K562 (cell line): ENCODE data around the gene CST5. TPM values are rescaled to one million over a fixed set of nuclear protein-coding genes. Genes with fewer than 3 reads are reported as not detected.

ENCODE experiments used
- ATAC-seq: fragments of 200-7000 bp; cut with Tn5 transposase; 3 replicates; pipeline ENCODE4 v1.9.1; 2020; ENCODE audit warnings: moderate library complexity
- Bru-seq: library from RNA; stranded (reverse); fragments of 400-500 nt; gene quantifications from one replicate; lab custom pipeline; 2021; lab: Mats Ljungman, UMichigan
- BruChase-seq, 2 experiments: library from RNA; stranded (reverse); fragments of 400-500 nt; gene quantifications; one replicate each; lab custom pipeline; 2021; lab: Mats Ljungman, UMichigan
- BruUV-seq: library from RNA; stranded (reverse); fragments of 400-500 nt; replicated peaks from 2 replicates; lab custom pipeline; 2021; lab: Mats Ljungman, UMichigan
- CTCF ChIA-PET: fragments of 300-600 bp; formaldehyde crosslinking; extraction: SDS; loops from one replicate; lab custom pipeline; 2021; ENCODE audit warnings: low intra/inter-chr PET ratio; lab: Yijun Ruan, JAX
- POLR2A ChIA-PET: fragments of 300-600, 350-650 bp; sonication (Branson Sonifier 250); formaldehyde crosslinking; extraction: SDS; loops from one replicate; lab custom pipeline; 2021; ENCODE audit warnings: antibody characterized with exemption, inconsistent platforms; lab: Yijun Ruan, JAX
- DNase-seq, 4 experiments: peaks; one replicate each; pipeline versions ENCODE4 v3.0.0 to v3.0.0-alpha.2; 2011 to 2018; ENCODE audit warnings: low spot score in 3 of 4, mixed read lengths in 3 of 4; ENCODE audit errors: extremely low read depth in 1 of 4
- FAIRE-seq: peaks from 2 replicates; lab custom pipeline; 2011; peaks lifted over from hg19 to GRCh38; lab: Jason Lieb, UNC
- H2AFZ ChIP-seq: 2 replicates; pipeline ENCODE4 v1.6.0; 2011; ENCODE audit warnings: low read depth, low read length, control low read depth, inconsistent platforms
- H3K27ac ChIP-seq: fragments of 200-600 bp; 3 replicates; pipeline ENCODE4 v1.8.0; 2011; ENCODE audit warnings: low read depth, mild to moderate bottlenecking, control low read depth, inconsistent platforms, low read length, moderate library complexity, mixed read lengths; ENCODE audit errors: extremely low read depth
- H3K27me3 ChIP-seq, 2 experiments: fragments of 300-600 bp in 1 of 2; 2 replicates in 1 of 2; 3 replicates in 1 of 2; pipeline versions ENCODE4 v1.6.0 to v1.8.0; 2011; ENCODE audit warnings: inconsistent platforms in 2 of 2, low read length in 2 of 2, mild to moderate bottlenecking in 1 of 2, mixed read lengths in 1 of 2, moderate library complexity in 1 of 2; ENCODE audit not compliant: control insufficient read depth in 2 of 2, insufficient read depth in 2 of 2
- H3K36me3 ChIP-seq: fragments of 300-600 bp; 3 replicates; pipeline ENCODE4 v1.8.0; 2011; ENCODE audit warnings: mild to moderate bottlenecking, low read length, inconsistent platforms; ENCODE audit not compliant: control insufficient read depth, insufficient read depth
- H3K4me1 ChIP-seq, 2 experiments: fragments of 200-600 bp in 1 of 2; replicated peaks in 1 of 2; 2 replicates in 1 of 2; 3 replicates in 1 of 2; pipeline versions ENCODE4 v1.5.1 to v1.8.0; 2011; ENCODE audit warnings: inconsistent platforms in 2 of 2, low read length in 2 of 2, mild to moderate bottlenecking in 1 of 2, mixed read lengths in 1 of 2, moderate library complexity in 1 of 2; ENCODE audit not compliant: control insufficient read depth in 2 of 2, insufficient read depth in 2 of 2
- H3K4me2 ChIP-seq: 2 replicates; pipeline ENCODE4 v1.6.1; 2011; ENCODE audit warnings: low read length, control low read depth, inconsistent platforms, mixed read lengths; ENCODE audit not compliant: insufficient read depth
- H3K4me3 ChIP-seq: fragments of 200-600 bp; sonication (generic), shearing (Covaris generic); 2 replicates; pipeline ENCODE4 v1.5.1; 2016; ENCODE audit warnings: control low read depth, inconsistent platforms
- H3K79me2 ChIP-seq: fragments of 200-600 bp; 3 replicates; pipeline ENCODE4 v1.8.0; 2011; ENCODE audit warnings: low read length, inconsistent platforms; ENCODE audit not compliant: control insufficient read depth, insufficient read depth
- H3K9ac ChIP-seq, 2 experiments: 2 replicates each; pipeline versions ENCODE4 v1.6.0 to v1.6.1; 2011; ENCODE audit warnings: low read depth in 2 of 2, low read length in 2 of 2, control low read depth in 1 of 2, inconsistent platforms in 1 of 2, mild to moderate bottlenecking in 1 of 2, mixed read lengths in 1 of 2; ENCODE audit not compliant: insufficient read depth in 1 of 2
- H3K9me1 ChIP-seq: one replicate; pipeline ENCODE4 v1.6.0; 2011; ENCODE audit warnings: inconsistent platforms, mild to moderate bottlenecking, low read length, moderate library complexity; ENCODE audit not compliant: control insufficient read depth, insufficient read depth
- H3K9me3 ChIP-seq: replicated peaks from 2 replicates; pipeline ENCODE4 v1.5.1; 2011; ENCODE audit warnings: low read depth, low read length, inconsistent platforms; ENCODE audit not compliant: control insufficient read depth, insufficient read depth
- H4K20me1 ChIP-seq: replicated peaks from 2 replicates; pipeline ENCODE4 v1.6.1; 2011; ENCODE audit warnings: low read length, inconsistent platforms, mixed read lengths; ENCODE audit not compliant: control insufficient read depth, insufficient read depth
- MCM7 ChIP-seq, 2 experiments: fragments of 450-650 bp; IDR thresholded peaks; 2 replicates each; pipeline ENCODE4 v1.6.1; 2016 to 2018
- NUFIP1 ChIP-seq: fragments of 450-650 bp; IDR thresholded peaks from 2 replicates; pipeline ENCODE4 v1.6.1; 2018; ENCODE audit not compliant: partially characterized antibody
- PRMT5 ChIP-seq: sonication (generic); formaldehyde crosslinking; IDR thresholded peaks from 2 replicates; pipeline ENCODE4 v1.5.0; 2020; ENCODE audit warnings: missing genetic modification reagents
- TBP ChIP-seq: optimal IDR thresholded peaks from 2 replicates; pipeline ENCODE3; 2011; ENCODE audit warnings: low read depth, low read length, improper control_type of control experiment
- ZNF143 ChIP-seq: sonication (generic); formaldehyde crosslinking; IDR thresholded peaks from 2 replicates; pipeline ENCODE4 v1.9.0; 2022; ENCODE audit warnings: mild to moderate bottlenecking, missing genetic modification reagents
- WGBS: fragments of 100-300 bp; shearing (Covaris generic); methylation state at CpG from one replicate; pipeline ENCODE4 v1.1.6; 2016; ENCODE audit warnings: low coverage, mixed read lengths; ENCODE audit not compliant: insufficient coverage; ENCODE audit errors: missing lambda C conversion rate; 5-methylcytosine and 5-hydroxymethylcytosine counted together
- in situ Hi-C: fragments of 300-500 bp; cut with MboI; formaldehyde crosslinking; loops from 4 replicates; pipeline ENCODE4 v1.15.0; 2018; ENCODE audit warnings: inconsistent platforms, mixed read lengths
- intact Hi-C: fragments of 100-400 bp; cut with micrococcal nuclease; formaldehyde crosslinking; loops from 2 replicates; pipeline ENCODE4 v1.14.2; 2022
- long read RNA-seq, 3 experiments: library from polyadenylated mRNA in 2 of 3; library from RNA in 1 of 3; unstranded in 2 of 3; stranded (forward) in 1 of 3; transcript quantifications; one replicate each; pipeline ENCODE4 v2.0.0, GENCODE V29; 2019 to 2022
- polyA minus RNA-seq, 3 experiments: library from RNA; depleted of rRNA, polyadenylated mRNA; stranded (reverse); fragments of >200 nt; gene quantifications; 2 replicates each; pipeline ENCODE4 v1.2.3, GENCODE V29; 2011
- polyA plus RNA-seq, 8 experiments: library from polyadenylated mRNA; depleted of rRNA in 4 of 8; stranded (reverse) in 5 of 8; unstranded in 3 of 8; fragments of >200 nt; fragmentation: Nextera tagmentation in 2 of 8; fragmentation: Illumina TruSeq in 1 of 8; extraction: Ambion mirVana in 2 of 8; extraction: Trizol in 1 of 8; gene quantifications; 2 replicates each; pipeline versions ENCODE4 v1.2.1 to v1.2.3, GENCODE V29; 2011 to 2014; ENCODE audit warnings: inconsistent platforms in 1 of 8, missing spikeins in 1 of 8
- total RNA-seq, 7 experiments: library from RNA; depleted of rRNA in 6 of 7; stranded (reverse); fragments of >200 nt in 6 of 7; fragmentation: Illumina TruSeq in 2 of 7; extraction: Trizol in 2 of 7; gene quantifications; 2 replicates each; pipeline versions ENCODE4 v1.2.1 to v1.2.3, GENCODE V29; 2011 to 2021; ENCODE audit warnings: low replicate concordance in 1 of 7

CST5 gene
- total RNA-seq (2011; cell fraction: chromatin; rRNA removed; ENCODE audit: low replicate concordance) = not detected in 2 replicates
- not detected in 2 replicates for total RNA-seq (2011; cell fraction: nucleolus; rRNA removed)
- not detected in 2 replicates for total RNA-seq (2011; cell fraction: nucleoplasm; rRNA removed)
- total RNA-seq (2014; rRNA removed) = not detected in 2 replicates
- not detected in 2 replicates for total RNA-seq (2014; rRNA removed; fragmentation: Illumina TruSeq; extraction: Trizol)
- total RNA-seq (2015; rRNA removed; fragmentation: Illumina TruSeq; extraction: Trizol) = not detected in 2 replicates
- not detected in 2 replicates for total RNA-seq (2021)
- not detected in 2 replicates for polyA plus RNA-seq (2011; rRNA removed)
- not detected in 2 replicates for polyA plus RNA-seq (2011; cell fraction: cytosol; rRNA removed)
- polyA plus RNA-seq (2011; cell fraction: nucleus; rRNA removed) = not detected in 2 replicates
- polyA plus RNA-seq (2012) = not detected in 2 replicates
- not detected in 2 replicates for polyA plus RNA-seq (2014; fragmentation: Illumina TruSeq; extraction: Trizol)
- not detected for polyA plus RNA-seq (2014; fragmentation: Nextera tagmentation; extraction: Ambion mirVana)
- polyA plus RNA-seq (2014; rRNA removed) = not detected in 2 replicates
- not detected in 2 replicates for polyA minus RNA-seq (2011; rRNA and poly(A)+ RNA removed)
- not detected in 2 replicates for polyA minus RNA-seq (2011; cell fraction: cytosol; rRNA and poly(A)+ RNA removed)
- polyA minus RNA-seq (2011; cell fraction: nucleus; rRNA and poly(A)+ RNA removed) = not detected in 2 replicates
- not detected for Bru-seq, nascent RNA
- not detected for BruChase-seq, experiment 1, labeled RNA remaining after a 2-hour chase
- BruChase-seq, experiment 2, labeled RNA remaining after a 6-hour chase = not detected
- long read RNA-seq, experiment 1 = 0 reads
- long read RNA-seq, experiment 2 = 0 reads
- long read RNA-seq, experiment 3 = 0 reads

- POLR2A ChIA-PET = no interaction called here
These were observed at the start of gene CST5 for GRCh38 chr20:23879328-23879798. CST5 (minus strand) TSS chr20:23879748; CDS start chr20:23879676, 72 bp downstream.

More at GRCh38 chr20:23879328-23879798, at the start of gene CST5:
- TF ChIP-seq TBP = no peak
- TF ChIP-seq ZNF143 (CRISPR knock-in tag) = no peak
- TF ChIP-seq PRMT5 (CRISPR knock-in tag) = no peak
- no peak for TF ChIP-seq MCM7 (IDR thresholded peaks at IDR 0.05)
- no peak for TF ChIP-seq NUFIP1
- no peaks in the 10 kb centered on the region for H3K4me1 ChIP-seq
- H4K20me1 ChIP-seq = no peaks in the 10 kb centered on the region
- no peaks in the 10 kb centered on the region for H3K79me2 ChIP-seq
- H3K9ac ChIP-seq = no peak within 1 kb of the TSS
- in situ Hi-C loops (no loop called here), intact Hi-C loops (no loop called here)
- no peaks in the 10 kb centered on the region for H3K9me3 ChIP-seq
- H3K36me3 ChIP-seq = no peaks in the 10 kb centered on the region
- FAIRE-seq = no peak
- 0% methylated on average over 4 of the region's 7 CpGs for whole genome bisulfite sequencing
- no peaks in the 10 kb centered on the region for H3K9me1 ChIP-seq
- H3K4me3 ChIP-seq = no peak within 1 kb of the TSS
- BruUV-seq = no TSS peak
- no peak within 1 kb of the TSS for H3K4me2 ChIP-seq
- CTCF ChIA-PET = no interaction called here
- ATAC-seq = no peak
- H3K27me3 ChIP-seq = no peaks in the 10 kb centered on the region
- H2AFZ ChIP-seq = no peak within 1 kb of the TSS
- no peak within 1 kb of the TSS for H3K27ac ChIP-seq
- no peak for DNase-seq
